Cerebellar nuclear complex (tissue), 1 donor: Measurements from ENCODE around the gene ITPR1.

Experiments used
- DNase-seq, 2 experiments: peaks; one replicate each; lab custom pipeline; 2025; lab: John Stamatoyannopoulos, UW

The ITPR1 gene

DNA sequence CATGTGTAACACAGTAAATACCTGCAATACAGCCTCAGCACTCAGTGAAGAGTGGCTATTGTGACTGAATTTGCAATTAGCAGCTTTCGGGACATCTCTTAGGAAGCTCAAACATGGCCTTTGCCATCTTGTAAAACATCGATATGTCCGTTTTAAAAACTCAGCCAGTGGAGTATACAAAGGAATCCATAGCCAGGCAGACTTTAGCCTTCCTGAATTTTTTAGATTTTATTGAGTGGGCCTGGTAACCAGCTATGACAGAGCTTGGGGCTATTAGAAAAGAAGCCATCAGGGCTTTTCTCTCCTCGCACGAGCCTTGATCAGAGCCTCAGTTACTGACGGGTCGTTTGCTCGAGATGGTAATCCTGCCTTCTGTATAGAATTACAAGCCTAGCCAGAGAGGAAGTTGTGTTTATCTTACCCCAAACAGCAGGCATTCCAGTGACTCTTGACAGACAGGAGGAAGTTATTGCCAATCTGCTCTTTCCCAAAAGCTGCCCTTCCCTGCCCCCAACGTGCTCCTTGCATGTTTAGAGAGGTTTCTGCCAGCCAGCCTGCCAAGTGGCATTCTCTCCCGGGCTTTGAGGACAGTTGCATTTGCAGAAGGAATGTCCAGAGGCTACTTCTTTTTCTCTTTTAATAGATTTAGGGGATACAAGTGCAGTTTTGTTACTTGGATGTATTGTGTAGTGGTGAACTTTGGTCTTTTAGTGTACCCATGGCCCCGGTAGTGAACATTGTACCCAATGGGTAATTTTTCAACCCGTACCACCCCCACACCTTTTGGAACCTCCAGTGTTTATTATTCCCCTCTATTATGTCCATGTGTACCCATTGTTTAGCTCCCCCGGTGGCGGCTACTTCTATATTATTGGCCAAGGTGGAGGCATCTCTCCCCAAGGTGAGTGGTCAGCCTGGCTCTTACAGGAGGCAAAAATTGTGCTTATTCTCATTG is 40.6 kb downstream of the ITPR1 start:
- DNase-seq, result no peak

- DNase-seq, result no peak
Observed at GRCh38 chr3:4534906-4535305, 41.8 kb downstream of the ITPR1 start.

- DNase-seq, result no peak
Observed at GRCh38 chr3:4536260-4536659, 43.1 kb downstream of the ITPR1 start.

GRCh38 chr3:4540267-4540666 is 47.1 kb downstream of the ITPR1 start:
- no peak for DNase-seq

GRCh38 chr3:4543110-4543509 is 50.0 kb downstream of the ITPR1 start:
- DNase-seq, result no peak

DNA sequence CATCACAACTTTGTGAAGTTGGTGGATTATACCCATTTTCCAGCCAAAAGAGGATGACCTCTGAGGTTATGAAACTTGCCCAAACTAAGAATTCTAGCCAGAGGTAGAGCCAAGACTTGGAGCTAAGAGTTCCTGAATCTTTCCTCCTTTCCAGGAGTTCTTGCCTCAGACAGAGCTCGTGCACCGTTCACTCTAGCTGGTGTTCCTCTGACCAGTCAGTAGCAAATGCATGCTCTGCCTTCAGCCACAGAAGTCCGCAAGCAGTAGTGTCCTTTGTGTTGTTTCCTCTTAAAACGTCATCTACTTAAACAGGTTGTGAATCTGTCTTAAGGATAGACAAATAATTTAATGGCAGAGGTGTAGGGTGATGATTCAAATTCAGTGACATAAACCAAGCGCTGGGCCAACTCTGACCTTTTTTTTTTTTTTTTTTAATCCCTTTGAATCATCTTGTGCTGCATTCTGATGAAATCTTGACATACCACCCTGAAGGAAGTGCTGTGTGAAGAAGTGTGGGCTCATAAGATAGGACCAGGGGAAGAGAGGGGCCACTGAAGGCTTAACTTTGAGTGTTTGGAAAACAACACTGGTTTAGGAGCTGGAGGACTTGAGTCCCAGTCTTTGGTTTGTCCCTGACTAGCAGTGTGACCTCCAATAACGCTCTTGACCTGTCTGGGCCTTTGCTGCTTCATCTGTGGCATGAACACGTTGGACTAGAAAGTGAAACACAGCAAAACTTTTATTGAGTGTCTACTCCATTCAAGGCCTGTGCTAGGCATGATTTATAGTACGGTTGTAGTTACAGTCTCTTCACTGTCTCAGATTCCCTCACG is 53.4 kb downstream of the ITPR1 start:
- DNase-seq, result no peak

DNA sequence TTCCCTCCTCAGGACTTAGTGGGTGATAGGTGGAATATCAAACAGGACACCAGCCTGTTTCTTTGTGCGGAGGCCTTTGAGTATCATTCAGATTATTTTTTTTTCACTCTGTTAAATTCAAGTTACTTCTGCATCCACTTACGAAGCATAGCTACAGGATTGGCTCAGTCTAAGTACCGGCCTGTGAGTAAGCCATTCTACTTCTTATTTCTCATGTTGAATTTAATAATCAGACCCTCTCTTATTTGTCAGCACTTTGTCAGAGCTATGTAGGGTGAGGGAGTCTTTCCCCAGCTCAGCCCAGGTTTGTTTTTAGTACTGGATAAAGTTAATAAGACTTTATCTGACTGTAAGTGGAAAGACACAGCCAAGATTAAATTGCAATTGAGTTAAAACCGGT is 54.7 kb downstream of the ITPR1 start:
- DNase-seq, result no peak

- DNase-seq, result no peak
Observed at GRCh38 chr3:4548356-4548755, 55.2 kb downstream of the ITPR1 start.

DNA sequence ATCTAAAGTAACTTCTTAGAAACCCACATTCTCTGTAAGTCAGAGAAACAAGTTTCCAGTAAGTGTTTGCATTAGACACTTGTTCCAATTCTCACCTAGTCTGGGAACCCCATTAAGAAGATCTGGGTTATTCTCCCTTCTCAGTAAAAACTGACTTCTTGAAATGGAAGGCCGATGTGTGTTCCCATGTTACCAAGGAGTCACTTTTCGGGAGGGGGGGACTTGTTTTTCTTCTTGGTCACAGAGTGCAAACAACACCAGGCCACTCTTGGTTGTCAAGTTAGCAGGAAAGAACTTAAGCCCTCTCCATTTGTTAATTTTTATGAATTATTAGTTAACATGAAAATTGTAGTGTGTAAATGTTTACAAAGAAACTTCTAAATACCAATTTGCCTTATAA is 55.6 kb downstream of the ITPR1 start:
- DNase-seq, result no peak

DNA sequence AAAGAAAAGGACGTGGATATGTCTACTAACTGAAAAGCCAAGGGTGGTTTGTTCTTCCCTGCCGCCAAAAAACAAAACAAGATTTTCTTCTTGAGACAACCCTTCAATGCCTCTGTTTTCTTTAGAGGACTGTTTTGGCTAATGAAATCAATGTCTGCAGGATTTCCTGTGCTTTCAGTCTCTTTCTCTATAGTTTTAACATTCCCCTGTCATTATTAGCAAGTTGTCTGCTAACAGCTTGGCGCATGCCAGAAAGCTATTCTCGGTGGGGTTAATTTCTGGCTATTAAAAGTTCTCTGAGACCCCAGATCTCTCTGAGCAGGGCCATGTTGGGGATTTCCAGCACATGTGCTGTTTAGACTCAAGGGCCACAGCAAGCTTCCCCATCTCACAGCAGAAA is 56.7 kb downstream of the ITPR1 start:
- no peak for DNase-seq

- DNase-seq, result no peak
Observed at GRCh38 chr3:4551051-4551711, 58.0 kb downstream of the ITPR1 start.

- DNase-seq, result no peak
Observed at GRCh38 chr3:4551794-4552442, 58.8 kb downstream of the ITPR1 start.

GRCh38 chr3:4552811-4553210 is 59.7 kb downstream of the ITPR1 start:
- DNase-seq, result no peak

GRCh38 chr3:4561661-4562060 is 68.5 kb downstream of the ITPR1 start:
- no peak for DNase-seq

DNA sequence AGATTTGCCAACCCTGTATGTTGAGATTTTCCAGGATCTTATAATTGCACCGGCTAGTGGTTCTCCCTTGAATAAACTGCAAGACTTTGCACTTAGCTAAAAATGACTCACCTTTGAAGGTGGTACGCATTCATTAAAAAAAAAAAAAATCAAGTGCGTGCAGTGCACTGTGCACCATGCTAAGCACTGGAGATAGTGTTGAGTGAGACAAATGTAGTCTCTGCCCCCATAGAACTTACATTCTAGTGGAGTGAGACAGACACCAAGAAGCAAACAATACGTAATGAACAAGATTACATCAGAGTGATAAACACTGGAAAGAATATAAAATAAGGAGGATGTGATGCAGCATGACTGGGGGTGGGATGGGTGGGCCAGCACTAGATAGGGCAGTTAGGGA is 69.4 kb downstream of the ITPR1 start:
- DNase-seq, result no peak

DNA sequence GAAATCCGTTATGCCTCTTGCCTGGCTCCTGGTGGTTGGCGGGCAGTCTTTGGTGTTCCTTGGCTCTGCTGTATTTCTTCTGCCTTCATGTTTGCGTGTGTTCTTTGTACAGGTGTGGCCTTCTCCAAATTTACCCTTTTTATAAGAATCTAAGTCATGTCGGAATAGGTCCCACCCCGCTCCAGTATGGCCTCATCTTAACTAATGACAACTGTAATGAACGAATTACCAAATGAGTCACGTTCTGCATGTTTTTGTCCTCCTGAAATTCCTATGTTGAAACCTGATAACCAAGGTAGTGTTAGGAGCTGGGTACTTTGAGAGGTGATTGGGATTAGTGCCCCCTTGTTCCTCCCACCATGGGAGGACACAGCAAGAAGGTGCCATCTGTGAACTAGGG is 71.1 kb downstream of the ITPR1 start:
- DNase-seq, result no peak

GRCh38 chr3:4564928-4565586 is 71.9 kb downstream of the ITPR1 start:
- no peak for DNase-seq

DNA sequence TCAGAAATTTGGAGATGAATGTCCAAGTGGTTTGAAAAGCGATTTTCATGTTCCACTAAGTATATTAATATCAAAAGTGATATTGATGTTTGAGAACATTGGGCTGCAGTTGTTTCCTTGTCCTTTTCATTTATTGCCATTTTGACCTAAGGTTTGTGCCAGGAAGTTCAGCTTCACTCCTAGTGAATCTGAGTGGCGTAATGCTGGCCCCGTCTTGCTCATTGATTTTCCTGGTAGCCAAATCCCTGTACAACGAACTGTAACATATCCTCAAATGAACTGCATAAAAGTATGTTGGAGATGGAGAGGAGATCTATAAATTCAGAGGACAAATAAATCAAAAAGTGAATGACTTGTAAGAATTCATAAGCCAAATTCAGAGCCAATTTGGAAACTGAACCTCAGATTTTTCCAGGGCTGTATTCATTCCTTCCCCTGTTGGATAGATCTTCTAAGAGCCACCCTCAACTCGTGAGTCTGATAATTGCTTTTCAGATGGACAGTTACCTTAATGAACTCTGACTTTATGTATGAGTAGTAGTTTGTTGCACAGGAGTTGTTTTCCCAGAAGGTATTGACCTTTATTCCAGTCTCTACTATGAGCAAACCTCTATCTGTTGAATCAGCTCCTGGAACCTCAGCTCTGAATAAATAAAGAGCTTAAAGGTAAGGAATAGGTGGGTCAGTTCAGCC is 72.8 kb downstream of the ITPR1 start:
- no peak for DNase-seq

DNA sequence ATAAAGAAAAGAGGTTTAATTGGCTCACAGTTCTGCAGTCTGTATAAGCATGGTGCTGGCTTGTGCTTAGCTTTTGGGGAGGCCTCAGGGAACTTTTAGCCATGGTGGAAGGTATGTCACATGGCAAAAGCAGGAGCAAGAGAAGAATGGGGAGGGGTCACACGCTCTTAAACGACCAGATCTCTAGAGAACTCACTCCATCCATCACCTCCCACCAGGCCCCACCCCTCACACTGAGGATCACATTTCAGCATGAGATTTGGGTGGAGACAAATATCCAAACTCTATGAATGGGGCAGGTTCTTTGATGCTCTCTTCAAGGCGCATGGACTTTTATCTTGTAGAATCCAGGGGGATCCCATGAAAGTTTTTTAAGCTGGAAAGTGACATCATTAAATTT is 75.7 kb downstream of the ITPR1 start:
- no peak for DNase-seq

DNA sequence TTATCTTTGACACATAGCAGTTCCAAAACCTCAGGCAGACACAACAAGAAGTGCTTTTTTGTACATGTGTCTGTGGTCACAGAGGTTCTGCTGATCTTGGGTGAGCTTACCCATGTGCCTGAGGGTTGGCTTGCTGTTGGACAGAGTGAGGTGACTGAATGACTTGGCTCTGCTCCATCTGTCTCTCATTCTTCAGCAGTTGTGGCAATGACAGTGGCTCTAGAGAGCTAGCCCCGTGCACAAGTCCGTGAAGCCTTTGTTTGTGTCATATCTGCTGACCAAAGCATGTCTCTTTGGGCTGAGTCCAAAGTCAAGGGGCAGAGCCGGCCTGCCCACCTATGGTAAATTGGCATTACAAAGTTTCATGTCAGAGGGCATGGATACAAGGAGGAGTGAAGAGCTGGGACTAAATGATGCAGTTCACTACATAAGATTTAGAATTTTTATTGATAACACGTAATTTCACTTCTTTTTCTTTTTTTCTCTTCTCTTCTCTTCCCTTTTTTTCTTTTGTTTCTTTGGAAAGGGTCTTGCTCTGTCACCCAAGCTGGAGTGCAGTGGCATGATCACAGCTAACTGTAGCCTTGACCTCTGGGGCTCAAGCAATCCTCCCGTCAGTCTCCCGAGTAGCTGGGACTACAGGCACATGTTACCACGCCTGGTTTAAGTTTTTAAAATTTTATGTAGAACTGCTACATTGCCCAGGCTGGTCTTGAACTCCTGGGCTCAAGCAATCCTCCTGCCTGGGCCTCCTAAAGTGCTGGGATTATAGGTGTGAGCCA is 77.9 kb downstream of the ITPR1 start:
- DNase-seq, result no peak
